ENCODE results near the gene EGFL8.
A peak's percentile ranks its signal among the peaks of the same experiment; 100 is the strongest.

EGFL8 gene

DNA sequence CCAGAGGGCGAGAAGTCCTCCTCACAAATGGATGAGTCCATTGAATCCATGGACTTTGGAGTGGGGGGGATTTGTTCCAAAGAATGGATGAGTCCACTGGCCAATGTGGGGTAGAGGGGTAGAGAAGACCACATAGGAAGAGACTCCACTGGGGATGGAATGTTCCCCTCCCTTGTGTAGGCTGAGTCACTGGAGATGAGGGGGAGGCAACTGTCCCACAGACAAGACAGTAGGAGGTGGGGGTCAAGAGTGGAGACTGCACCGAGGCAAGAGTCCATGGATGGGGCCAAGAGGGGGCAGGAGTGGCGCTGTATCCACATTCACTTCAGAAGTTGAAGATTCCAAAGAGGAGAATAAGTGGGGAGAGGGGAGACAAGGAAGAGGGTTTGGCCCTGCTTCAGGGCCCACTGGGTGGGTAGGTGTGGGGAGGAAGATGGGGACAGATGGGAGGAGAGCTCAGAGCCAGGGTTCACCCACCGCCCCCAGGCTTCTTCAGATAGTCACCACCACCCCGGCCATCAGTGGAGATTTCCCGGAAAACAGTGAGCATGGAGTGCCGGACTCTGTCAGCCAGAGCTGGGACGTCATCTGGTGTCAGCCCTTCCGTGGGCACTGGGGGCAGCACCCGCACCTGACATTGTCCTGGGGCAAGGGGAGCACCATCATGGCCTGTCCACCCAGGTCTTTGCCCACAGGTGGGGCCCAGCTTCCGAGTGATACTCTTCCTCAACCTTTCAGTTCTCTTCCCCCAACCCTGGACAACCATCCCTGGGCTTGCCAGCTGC lies 4.6 kb downstream of the EGFL8 start:
- DNase-seq, result no peak

DNA sequence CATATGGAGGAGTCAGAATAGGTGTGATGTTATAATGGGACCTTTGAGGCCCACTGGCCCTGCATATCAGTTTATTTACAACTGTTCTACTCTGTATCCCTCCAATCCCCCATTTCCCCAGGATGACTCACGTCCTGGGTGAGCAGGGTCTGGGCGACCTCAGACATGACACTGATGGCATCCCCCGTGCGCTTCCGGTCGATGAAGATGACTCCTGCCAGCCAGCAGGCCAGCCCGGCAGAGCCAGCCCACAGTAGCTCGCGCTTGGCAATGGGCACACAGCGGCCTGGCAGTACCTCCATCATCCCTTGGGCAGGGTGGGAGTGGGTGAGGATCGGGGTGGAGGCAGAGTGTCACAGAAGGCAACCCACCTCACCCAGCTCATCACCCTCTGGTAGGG lies 5.9 kb downstream of the EGFL8 start:
- no peak for DNase-seq

DNA sequence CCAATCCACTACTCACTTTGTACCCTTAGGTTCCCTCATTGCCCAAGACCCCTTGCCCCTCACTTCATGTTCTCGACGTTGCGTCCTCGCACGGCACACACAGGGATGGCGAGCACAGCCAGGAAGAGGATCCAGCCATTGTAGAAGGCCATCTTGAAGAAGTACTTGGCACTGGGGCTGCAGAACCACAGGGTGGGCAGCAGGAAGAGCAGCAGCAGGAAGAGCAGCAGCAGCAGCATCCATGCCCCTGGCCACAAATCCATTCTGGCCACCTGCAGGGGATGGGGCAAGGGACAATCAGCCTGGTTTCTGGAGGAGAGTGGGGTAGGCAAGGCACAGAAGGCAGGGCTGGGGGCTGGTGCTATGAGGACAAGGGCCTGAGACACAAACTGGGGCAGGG lies 6.8 kb downstream of the EGFL8 start:
- no peak for DNase-seq

DNA sequence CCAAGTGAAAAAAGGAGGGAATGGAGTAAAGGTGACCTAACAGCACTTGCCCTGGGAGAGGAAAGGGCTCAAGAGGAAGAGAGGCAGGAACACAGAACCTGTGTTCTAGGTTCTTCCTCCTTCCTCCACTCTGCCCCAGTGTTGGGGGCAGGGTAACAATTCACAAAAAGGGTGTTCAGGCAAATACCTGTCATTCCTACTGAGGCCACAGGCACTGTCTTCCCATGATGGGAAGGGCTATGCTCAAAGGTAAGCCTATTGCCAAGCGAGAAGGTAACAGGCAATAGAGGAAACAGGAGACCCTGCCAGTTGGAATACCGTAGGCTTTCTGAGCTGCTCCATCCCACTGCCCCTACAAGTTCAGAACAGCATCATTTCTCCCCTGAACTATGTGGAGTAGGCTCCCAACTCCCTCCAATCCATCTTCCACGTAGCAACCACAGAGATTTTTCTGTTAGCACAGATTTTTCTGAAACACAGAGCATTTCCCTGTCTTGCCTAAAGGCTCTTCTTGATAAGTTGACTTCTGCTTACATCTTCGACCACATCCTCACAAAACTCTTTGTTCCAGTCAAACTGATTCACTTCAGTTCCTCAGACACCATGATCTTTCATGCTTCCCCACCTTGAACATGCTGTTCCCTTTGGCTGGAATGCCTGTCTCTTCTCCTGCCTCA lies 8.8 kb downstream of the EGFL8 start:
- DNase-seq, result no peak

GRCh38 chr6:32174416-32174815 lies 10.0 kb downstream of the EGFL8 start:
- DNase-seq, result no peak

GRCh38 chr6:32175322-32175710 lies 10.9 kb downstream of the EGFL8 start:
- DNase-seq, result no peak

DNA sequence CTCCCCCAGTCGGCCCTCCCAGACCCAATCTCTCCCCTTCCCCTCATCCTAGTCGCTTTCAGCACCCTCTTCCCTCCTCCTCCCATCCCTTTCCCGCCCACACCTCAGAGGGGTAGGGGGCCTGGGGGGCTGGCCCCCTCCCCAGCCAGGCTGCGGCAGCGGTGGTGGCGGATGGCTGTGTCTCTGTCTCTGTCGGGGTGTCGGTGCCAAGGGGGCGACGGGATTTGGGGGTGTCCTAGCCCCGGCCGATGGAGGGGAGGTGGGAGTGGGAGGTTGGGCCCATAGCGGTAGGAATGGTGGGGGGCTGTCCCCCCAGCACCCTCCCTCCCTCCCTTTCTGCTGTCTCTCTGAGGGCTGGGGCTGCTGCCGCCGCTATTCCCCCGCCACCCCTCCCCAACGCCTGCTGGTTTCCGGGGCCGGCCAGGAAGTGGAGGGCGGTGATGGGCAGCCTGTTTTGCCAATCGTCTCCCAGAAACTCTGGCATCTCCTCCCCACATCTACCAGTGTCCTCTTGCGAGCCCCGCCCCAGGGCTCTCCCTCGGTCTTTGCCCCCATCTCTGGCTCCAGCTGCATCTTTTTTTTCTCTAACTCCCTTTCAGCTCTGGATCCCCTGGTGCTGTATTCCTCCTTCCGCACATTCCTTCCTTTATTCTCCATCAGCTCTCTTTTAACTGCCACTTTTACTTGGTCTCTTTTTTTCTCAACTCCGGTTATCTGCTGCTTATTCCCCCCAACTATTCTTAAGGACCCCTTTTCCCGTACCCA lies 11.5 kb downstream of the EGFL8 start, which contains the start of gene AGPAT1:
Gene AGPAT1, minus strand, starts transcription at position 374 of the 765 bp plus-strand sequence. CDS start 4,588 bp downstream, outside the sequence.
- peak; percentile 90 for DNase-seq

GRCh38 chr6:32176476-32177182 lies 12.2 kb downstream of the EGFL8 start:
- DNase-seq, result no peak

GRCh38 chr6:32177183-32177787 lies 12.9 kb downstream of the EGFL8 start:
- DNase-seq, result peak; percentile 60

- peak; percentile 100 for DNase-seq
Measured at GRCh38 chr6:32177788-32178546, 13.6 kb downstream of the EGFL8 start, which contains the start of gene RNF5. TSS of gene RNF5 (plus strand) at chr6:32178405. CDS start at chr6:32178512, 107 bp downstream.

DNA sequence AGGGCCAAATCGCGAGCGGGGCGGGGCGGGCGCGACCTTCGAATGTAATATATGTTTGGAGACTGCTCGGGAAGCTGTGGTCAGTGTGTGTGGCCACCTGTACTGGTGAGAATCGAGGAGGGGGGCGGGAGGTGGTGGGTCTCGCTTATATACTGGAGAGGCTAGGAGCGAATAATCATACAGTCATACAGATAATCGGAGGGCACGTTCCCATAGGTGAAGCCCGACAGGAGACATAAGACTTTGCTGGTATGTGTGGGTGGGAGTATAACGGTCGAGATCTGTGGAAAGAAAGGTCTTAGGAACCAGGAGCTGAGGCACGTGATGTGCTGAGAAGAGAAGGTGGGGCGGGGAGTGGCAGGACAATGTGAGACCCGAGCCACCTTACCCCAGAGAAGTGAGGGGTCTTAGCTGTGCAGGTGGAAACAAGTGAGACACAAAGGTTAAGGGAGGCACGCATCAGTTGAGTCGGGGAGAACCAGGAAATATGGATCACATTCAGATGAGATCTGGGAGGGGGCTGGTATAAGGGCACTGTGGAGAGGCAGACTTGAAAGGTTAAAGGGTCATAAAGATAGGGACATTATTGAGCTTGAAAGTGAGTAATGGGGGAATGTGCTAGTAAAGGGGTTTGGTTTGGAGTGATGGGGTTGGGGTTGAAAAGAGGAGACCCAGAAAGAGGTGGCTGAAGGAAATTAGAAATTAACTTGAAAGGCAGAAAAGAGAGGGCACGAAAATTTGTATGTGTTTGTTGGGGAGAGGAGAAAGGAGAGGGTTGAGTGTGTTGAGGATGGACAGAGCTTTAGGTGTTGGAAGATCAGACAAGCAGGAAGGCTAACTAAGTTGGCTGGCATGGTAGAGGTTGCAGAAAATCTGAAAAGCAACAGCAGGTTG lies 14.4 kb downstream of the EGFL8 start:
- no peak for DNase-seq

DNA sequence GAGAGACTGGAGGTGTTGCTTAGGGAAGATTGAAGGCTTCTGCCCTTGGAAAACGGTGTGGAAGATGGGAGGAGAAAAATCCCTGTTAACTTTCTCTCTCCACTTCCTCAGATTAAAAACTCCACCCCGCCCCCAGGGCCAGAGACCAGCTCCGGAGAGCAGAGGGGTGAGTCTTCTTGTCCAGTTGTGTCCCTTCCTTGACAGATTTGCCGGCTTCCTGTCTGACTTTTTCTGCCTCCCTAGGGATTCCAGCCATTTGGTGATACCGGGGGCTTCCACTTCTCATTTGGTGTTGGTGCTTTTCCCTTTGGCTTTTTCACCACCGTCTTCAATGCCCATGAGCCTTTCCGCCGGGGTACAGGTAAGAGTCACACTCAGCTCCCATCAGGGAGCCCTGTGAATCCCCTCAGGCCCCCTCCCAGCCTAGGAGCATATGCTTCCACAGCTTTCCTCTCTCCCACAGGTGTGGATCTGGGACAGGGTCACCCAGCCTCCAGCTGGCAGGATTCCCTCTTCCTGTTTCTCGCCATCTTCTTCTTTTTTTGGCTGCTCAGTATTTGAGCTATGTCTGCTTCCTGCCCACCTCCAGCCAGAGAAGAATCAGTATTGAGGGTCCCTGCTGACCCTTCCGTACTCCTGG lies 15.5 kb downstream of the EGFL8 start:
- DNase-seq, result no peak

- no peak for DNase-seq
Measured at GRCh38 chr6:32181148-32181702, 16.8 kb downstream of the EGFL8 start.

DNA sequence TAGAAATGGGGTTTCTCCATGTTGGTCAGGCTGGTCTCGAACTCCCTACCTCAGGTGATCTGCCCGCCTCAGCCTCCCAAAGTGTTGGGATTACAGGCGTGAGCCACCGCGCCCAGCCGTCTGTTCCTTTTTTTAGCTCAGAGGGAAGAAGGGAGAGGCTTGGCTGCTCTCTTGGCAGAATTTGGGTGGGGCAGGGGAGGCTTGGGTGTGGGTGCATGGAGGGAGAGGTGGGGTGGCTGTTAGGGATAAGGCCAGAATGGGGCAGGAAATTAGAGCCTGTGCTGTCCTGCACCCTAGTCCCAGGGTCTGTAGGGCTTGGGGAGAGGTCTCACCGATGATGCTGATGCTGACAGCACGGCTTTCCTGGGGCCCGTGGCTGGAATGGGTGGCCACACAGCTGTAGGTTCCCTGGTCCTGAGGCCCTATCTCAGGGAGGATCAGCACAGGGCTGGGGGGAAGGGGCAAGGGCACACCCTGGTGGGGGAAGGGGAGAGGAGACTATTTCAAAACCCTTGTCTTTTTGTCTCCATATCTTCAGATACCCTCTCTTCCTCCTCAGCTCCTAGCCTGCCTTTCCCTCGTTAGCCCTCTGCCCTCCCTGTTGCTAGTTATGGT lies 17.6 kb downstream of the EGFL8 start:
- DNase-seq, result no peak

GRCh38 chr6:32182555-32182981 lies 18.2 kb downstream of the EGFL8 start:
- DNase-seq, result no peak

DNA sequence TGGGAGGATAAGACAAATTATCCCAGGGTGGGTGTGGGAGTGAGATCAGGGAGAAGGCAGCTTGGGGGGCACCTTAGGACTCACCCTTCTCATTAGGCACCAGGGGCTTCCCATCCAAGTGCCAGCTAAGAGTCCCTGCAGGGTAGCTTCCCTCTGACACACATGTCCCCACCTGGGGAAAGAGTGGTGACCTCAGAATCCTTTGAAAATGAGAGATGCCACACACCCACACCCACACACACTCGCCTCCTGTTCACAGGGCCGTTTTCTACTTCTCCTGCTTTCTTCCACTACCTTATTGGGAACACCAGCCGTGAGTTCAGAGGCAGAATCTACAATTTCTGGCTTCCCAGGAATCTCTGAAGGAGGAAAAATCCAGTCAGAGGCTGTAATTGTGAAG lies 18.6 kb downstream of the EGFL8 start:
- no peak for DNase-seq

DNA sequence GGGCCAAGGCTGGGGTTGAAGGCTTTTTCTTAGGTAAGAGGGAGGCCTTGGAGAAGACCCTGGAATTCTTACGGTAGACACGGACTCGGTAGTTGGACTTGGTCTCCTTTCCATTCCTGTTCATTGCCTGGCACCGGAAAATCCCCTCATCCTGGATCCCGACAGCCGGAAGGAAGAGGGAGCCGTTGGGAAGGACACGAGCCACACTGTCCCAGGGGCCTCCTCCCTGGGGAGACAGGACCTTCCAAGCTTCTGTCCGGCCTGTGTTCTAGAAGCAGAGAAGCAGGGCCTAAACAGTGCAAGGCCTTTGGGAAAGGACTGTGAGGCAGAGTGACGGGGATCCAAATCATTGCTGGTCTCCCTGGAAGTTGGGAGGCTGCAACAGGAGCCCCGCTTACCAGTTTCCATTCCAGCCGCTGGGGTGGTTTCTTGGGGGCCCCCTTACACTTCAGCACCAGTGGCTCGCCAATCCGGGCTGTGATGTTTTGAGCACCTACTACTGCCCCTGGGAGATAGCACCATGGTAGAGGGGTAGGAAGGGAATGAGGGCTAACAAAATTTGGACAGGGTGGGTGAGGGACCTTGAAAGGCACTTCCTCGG lies 19.2 kb downstream of the EGFL8 start:
- no peak for DNase-seq

DNA sequence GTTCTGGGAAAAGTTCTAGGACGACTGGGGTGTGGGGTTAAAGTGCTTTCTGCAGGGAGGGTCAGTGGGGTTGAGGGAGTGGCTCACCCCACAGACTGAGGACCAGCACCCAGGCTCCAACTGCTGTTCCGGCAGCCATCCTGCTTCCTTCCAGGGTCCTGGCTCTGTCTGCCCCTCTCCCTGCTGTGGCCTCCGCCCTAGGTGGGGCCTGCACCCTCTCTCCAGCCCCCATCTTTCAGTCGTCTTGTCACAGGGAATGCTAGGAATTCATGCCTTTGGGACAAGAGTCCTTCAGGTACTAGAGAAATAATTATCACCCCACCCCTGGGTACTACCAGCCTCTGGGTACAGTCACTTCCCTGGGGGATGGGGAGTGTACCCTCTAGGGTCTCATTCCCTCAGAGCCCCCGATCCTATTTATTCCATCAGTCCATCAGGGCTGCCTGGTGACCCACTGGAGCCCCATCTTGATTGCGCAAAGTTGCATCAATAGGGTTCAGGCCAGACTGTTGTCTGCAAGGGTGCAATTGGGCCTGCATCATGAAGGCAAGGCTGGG lies 19.8 kb downstream of the EGFL8 start, which contains the start of gene AGER:
Gene AGER, minus strand, starts transcription at position 170 of the 557 bp plus-strand sequence. Its CDS starts 31 bp downstream, at position 139.
- no peak for DNase-seq

Measured in DMS153 (cell line).